ENCODE data around the gene P2RY8.
"Not testable (repeated sequence)": the region's sequence is repeated elsewhere in the genome, so short reads cannot be mapped to it uniquely, and the experiment has no call there.

The P2RY8 gene

DNA sequence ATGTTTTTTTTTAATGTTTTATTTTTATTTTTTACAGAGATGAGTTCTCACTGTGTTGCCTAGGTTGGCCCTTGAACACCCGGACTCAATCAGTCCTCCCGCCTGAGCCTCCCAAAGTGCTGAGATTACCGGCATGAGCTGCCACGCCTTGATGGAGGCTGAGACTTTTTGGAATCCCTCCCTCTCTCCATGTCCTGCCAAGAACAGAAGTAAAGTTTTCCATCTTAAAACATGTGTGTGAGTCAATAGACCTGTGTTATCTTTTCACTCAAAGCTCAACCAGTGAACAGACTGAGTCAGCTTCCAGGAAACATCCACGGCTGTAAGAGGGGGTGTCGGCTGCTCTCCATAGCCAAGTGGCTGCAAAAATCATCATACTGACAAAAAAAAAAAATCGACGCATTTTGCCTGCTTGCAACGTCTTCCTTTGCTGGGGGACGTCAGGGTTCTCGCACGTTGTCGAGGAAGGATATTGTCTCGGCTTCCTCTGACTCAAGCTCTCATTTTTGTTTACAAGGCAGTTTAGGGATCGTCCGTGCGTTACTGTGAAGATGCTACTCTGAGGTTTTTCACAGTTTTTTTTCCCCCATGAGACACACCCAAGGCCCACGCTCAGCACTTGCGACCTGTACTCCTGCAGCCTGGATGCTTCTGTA, 74.3 kb downstream of the P2RY8 start:
- DNase-seq: peak; percentile 16

DNA sequence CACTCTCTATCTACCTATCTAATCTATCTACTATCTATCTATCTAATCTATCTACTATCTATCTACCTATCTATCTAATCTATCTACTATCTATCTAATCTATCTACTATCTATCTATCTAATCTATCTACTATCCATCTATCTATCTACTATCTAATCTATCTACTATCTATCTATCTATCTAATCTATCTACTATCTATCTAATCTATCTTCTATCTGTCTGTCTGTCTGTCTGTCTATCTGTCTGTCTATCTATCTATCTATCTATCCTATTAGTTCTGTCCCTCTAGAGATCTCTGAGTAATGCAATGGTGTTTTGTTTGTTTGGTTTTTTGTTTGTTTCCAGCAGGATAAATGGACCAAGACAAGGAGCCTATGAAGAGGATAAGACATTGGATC, 74.9 kb downstream of the P2RY8 start:
- no peak for DNase-seq

DNA sequence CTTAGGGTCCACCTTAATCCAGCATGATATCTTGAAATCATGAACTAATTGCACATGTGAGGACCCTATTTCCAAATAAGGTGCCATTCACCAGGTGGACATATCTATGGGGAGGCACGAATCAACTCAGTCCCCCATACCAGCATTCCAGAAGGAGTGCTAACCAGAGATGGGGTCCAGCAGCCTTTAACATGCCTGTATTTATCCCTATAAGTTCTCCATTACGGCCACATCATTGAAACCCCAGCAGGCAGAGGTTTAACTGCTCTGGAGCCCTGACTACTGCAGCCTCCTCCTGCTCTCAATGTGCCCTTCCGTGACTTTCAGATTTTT, 81.1 kb downstream of the P2RY8 start:
- no peak for DNase-seq

DNA sequence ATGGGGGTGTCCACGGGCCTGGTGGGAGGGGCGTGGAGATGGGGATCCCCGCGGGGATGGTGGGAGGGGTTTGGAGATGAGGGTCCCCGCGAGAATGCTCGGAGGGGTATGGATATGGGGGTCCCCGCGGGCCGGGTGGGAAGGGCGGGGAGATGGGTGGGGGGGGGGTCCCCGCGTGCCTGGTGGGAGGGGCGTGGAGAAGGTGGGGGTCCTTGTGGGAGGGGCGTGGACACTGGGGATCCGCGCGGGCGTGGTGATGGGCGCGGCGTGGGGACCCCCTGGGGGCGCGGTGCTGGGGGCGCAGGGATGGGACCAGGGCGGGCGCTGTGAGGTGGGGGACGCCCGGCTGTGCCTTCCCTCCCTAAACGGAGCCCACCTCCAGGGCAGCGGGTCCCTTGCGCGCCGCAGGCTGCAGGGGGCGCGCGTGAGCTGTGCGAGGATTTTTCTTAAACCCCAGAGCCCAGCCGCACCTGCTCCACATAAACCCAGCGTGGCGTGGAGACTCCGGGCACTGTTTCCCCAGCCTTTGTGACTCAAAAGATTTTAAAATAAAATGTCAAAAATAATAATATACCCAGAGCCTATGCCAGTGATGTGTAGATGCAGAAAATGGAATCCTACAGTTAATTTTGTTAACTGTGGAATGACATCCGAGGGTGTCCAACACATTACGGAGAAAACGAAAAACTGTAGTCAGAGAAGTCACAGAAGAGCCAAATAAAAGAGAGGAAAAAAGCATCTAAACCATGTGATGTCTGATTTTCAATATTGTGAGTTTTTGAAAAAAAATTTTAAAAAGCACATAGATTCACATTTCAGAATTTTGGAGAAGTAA, 82.8 kb downstream of the P2RY8 start:
- DNase-seq: no peak

DNA sequence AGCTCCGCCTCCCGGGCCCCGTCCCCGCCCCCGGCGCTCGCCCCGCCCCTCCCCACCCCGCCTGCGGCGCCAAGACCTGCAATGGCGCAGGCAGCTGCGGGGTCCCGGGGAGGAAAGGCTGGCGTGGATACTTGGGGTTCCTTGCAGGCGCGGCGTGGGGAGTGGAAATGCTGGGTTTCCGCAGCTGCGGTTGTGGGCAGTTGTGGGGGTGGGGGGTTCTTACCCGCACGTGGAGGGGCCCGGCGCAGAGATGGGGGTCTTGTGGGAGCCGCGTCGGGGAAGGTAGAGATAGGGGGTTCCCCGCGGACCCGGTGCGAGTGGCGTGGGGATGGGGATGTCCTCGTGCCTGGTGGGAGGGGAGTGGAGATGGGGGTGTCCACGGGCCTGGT, 83.6 kb downstream of the P2RY8 start:
- no peak for DNase-seq

DNA sequence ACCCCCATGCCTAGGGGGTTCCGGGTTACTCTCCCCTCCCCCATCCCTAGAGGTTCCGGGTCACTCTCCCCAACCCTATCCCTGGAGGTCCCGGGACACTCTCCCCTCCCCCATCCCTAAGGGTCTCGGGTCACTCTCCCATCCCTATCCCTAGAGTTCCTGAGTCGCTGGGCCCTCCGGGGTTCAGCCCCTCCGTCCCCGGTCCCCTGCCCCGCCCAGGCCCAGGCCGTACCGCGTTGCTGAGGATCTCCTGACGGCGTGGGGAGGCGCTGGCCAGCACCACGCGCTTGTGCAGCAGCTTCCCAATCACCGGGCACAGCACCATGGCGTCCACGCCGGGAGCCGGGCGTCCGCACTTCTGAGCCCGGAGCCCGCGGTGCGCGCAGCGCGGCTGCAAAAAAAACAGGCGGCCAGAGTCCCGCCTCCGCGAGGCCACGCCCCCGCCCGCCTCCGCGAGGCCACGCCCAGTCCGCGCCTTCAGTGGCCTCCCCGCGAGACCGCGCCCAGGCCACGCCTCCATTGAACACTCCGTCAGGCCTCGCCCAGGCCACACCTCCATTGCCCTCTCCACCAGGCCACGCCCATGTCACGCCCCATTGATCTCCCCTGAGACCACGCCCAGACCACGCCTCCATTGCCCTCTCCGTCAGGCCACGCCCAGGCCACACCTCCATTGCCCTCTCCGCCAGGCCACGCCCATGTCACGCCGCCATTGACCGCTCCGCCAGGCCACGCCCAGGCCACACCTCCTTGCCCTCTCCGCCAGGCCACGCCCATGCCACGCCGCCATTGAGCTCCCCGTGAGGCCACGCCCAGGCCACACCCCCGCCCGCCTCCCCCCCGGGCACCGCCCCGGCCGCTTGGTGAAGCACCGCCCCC, 84.2 kb downstream of the P2RY8 start, which contains the start of gene ASMTL:
TSS of gene ASMTL (minus strand) at position 394 of the 879 bp plus-strand sequence. CDS start at position 325, 69 bp downstream.
- no peak for DNase-seq

DNA sequence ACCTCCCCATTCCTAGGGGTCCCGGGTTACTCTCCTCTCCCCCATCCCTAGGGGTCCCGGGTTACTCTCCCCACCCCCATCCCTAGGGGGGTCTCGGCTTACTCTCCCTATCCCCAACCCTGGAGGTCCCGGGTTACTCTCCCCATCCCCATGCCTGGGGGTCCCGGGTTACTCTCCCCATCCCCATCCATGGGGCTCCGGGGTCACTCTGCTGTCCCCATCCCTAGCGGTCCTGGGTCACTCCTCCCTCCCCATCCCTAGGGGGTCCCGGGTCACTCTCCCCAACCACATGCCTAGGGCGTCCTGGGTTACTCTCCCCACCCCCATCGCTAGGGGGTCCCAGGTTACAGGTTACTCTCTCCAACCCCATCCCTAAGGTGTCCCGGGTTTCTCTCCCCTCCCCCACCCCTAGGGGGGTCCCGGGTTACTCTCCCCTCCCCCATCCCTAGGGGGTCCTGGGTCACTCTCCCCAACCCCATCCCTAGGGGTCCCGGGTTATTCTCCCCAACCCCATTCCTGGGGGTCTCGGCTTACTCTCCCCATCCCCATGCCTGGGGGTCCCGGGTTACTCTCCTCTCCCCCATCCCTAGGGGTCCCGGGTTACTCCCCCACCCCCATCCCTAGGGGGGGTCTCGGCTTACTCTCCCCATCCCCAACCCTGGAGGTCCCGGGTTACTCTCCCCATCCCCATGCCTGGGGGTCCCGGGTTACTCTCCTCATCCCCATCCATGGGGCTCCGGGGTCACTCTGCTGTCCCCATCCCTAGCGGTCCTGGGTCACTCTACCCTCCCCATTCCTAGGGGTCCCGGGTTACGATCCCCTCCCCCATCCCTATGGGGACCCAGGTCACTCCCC, 85.1 kb downstream of the P2RY8 start:
- DNase-seq: no peak

DNA sequence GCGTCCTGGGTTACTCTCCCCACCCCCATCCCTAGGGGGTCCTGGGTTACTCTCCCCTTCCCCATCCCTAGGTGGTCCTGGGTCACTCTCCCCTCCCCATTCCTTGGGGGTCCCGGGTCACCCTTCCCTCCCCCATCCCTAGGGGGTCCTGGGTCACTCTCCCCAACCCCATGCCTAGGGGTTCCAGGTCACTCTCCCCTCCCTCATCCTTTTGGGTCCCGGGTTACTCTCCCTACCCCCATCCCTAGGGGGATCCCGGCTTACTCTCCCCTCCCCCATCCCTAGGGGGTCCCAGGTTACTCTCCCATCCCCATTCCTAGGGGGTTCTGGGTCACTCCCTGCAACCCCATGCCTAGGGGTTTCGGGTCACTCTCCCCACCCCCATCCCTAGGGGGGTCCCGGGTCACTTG, 85.7 kb downstream of the P2RY8 start:
- no peak for DNase-seq

DNA sequence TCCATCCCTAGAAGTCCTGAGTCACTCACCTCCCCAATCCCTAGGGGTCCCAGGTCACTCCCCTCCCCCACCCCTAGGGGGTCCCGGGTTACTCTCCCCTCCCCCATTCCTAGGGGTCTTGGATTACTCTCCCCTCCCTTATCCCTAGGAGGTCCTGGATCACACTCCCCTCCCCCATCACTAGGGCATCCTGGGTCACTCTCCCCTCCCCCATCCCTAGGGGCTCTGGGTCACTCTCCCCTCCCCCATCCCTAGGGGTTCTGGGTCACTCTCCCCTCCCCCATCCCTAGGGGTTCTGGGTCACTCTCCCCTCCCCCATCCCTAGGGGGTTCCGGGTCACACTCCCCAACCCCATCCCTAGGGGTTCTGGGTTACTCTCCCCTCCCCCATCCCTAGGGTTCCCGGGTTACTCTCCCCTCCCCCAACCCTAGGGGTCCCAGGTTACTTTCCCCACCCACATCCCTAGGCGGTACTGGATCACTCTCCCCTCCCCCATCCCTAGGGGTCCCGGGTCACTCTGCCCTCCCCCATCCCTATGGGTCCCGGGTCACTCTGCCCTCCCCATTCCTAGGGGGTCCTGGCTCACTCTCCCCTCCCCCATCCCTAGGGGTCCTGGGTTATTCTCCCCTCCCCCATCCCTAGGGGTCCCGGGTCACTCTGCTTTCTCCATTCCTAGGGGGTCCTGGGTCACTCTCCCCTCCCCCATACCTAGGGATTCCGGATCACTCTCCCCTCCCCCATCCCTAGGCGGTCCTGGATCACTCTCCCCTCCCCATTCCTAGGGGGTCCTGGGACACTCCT, 86.4 kb downstream of the P2RY8 start:
- DNase-seq: no peak

DNA sequence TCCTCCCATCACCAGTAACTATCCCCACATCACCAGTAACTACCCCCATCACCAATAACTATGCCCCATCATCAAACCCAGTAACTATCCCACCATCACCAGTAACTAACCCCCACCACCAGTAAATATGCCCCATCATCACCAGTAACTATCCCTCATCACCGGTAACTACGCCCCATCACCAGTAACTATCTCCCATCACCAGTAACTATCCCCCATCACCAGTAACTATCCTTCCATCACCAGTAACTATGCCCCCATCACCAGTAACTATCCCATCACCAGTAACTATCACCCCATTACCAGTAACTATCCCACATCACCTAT, 87.2 kb downstream of the P2RY8 start:
- DNase-seq: no peak

DNA sequence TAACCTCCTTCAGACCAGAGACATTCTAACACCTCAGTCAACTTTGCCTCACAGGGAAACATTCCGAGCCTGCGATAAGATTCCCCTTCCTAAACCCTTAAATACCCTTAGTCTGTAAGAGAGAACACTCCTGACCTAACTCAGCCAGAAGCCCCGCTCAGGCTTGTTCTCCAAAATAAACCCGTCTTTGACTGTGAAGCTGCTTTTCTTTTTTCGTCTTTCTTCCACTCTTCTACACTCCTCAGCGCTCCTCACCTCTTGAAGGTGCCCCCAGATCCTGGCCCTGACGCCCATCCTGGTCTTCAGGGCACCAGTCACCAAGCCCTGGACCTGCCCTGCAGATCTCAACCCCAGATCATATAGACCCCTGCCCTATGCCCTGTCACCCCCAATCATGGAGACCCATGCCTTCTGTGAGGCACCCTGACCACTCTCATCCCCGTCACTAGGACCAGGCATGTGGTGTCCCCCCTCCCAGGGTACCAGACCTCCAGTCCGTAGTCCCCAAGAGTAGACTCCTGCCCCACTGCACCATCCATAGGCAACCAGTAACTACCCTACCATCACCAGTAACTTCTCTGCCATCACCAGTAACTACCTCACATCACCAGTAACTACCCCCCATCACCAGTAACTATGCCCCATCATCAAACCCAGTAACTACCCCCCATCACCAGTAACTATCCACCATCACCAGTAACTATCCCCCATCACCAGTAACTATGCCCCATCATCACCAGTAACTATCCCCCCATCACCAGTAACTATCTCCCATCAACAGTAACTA, 87.8 kb downstream of the P2RY8 start:
- DNase-seq: no peak

DNA sequence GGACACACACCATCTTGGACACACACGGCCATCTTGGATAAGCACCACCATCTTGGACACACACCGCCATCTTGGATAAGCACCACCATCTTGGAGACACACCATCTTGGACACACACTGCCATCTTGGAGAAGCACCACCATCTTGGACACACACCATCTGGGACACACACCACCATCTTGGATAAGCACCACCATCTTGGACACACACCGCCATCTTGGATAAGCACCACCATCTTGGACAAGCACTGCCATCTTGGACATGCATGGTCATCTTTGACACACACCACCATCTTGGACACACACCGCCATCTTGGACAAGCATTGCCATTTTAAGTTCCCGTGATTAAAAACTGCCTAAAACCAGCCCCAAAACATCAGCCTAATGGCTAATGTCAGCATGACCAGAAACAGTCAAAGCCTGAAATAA, 88.4 kb downstream of the P2RY8 start:
- DNase-seq: not testable (repeated sequence)

DNA sequence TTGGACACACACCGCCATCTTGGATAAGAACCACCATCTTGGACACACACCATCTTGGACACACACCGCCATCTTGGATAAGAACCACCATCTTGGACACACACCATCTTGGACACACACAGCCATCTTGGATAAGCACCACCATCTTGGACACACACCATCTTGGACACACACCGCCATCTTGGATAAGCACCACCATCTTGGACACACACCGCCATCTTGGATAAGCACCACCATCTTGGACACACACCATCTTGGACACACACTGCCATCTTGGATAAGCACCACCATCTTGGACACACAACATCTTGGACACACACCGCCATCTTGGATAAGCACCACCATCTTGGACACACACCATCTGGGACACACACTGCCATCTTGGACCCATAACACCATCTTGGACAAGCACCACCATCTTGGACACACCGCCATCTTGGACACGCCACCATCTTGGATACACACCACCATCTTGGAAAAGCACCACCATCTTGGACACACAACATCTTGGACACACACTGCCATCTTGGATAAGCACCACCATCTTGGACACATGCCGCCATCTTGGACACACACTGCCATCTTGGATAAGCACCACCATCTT, 88.9 kb downstream of the P2RY8 start:
- DNase-seq: not testable (repeated sequence)

DNA sequence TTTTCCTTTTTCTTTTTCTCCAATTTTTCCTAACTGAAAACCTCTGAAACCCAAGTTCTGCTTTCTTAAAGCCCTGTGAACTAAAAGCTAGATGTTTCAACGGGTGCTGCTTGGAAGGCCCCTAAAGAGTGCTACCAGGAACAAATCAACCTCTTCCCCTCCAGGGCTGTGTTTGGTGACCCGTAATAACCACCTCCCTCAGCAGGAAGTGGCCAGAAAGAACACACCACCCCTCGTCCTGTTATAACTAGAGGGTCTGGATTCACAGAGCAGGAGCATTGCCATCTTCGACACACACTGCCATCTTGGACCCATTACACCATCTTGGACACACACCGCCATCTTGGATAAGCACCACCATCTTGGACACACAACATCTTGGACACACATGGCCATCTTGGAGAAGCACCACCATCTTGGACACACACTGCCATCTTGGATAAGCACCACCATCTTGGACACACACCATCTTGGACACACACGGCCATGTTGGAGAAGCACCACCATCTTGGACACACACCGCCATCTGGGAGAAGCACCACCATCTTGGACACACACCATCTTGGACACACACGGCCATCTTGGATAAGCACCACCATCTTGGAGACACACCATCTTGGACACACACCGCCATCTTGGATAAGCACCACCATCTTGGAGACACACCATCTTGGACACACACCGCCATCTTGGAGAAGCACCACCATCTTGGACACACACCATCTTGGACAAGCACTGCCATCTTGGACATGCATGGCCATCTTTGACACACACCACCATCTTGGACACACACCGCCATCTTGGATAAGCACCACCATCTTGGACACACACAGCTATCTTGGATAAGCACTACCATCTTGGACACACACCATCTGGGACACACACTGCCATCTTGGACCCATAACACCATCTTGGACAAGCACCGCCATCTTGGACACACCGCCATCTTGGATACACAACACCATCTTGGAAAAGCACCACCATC, 89.7 kb downstream of the P2RY8 start:
- not testable (repeated sequence) for DNase-seq

DNA sequence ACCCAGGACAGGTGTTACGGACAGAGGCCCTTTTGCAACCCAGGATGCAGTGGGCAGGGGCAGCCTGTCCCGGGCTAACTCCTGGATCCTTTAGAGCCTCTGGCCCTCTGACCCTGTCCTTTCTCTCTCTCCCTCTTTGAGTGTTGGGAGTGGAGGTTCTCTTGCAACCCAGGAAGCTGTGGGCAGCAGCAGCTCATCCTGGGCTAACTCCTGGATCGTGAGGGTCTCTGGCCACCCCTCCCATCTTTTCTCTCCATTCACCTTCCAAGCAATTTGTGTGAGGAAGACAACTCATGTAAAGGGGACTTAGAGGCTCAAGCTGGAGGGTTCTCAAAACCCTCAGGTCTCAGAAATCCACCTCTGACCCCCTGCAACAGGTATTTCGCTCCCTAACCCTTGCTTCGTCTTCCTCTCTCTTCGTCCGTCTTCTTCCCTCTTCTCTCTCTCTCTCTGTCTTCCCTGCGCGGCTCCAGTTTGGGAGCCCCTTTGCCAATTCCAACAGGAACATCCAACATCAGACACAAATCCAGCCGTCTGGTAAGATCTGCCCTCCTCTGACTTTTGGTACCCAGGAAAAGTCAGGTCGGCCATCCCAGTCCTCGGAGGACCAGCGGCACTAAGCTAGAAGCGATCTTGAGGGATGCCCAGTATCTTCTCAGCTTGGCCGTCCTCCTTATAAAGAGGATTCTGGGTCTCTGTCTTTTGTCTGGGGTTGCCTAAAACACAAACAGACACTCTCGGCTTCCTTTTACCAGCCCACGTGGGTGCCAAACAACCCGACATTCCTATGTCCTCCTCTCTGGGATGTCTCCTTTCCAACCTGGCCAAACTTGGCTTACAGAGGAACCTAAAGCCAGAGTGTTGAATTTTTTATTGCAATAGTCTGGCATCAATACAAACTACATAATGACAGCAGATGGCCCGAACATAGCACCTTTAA, 92.2 kb downstream of the P2RY8 start:
- DNase-seq: no peak

DNA sequence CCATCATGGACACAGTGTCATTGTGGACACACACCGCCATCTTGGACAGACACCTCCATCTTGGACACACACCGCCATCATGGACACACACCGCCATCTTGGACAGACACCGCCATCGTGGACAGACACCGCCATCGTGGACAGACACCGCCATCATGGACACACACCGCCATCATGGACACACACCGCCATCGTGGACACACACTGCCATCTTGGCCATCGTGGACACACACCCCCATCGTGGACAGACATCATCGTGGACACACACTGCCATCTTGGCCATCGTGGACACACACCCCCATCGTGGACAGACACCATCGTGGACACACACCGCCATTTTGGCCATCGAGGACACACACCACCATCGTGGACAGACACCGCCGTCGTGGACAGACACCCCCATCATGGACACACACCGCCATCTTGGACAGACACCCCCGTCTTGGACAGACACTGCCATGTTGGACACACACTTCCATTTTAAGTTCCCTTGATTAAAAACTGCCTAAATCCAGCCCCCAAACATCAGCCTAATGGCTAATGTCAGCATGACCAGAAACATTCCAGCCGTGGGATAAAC, 93.4 kb downstream of the P2RY8 start:
- no peak for DNase-seq

DNA sequence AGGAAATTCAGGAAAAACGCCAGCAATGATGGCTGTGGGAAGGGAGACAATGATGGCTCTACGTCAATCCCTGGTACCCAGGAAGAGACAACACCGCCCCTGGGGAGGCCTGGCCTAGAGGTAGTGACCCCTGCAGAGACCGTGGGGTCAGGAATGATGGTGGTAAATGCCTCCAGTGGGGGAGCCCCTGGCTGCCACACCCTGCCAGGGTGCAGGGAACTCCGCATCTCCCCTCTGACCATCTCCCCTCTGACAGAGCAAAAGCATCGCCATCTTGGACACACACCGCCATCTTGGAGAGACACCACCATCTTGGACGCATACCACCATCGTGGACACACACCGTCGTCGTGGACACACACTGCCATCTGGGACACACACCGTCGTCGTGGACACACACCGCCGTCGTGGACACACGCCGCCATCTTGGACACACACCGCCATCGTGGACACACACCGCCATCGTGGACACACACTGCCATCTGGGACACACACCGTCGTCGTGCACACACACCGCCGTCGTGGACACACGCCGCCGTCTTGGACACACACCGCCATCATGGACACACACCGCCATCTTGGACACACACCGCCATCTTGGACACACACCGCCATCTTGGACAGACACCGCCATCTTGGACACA, 94.1 kb downstream of the P2RY8 start:
- no peak for DNase-seq
